GM21723 (cell line): ENCODE data around the gene RABGAP1.

Experiments
- ATAC-seq: cut with Tn5 transposase; IDR thresholded peaks from one replicate; pipeline ENCODE4 v1.9.1; 2021; ENCODE audit warnings: mild to moderate bottlenecking, moderate library complexity; ENCODE audit not compliant: unreplicated experiment

The RABGAP1 gene

GRCh38 chr9:122944960-122945888, 4.4 kb downstream of the RABGAP1 start:
- no peak for ATAC-seq

DNA sequence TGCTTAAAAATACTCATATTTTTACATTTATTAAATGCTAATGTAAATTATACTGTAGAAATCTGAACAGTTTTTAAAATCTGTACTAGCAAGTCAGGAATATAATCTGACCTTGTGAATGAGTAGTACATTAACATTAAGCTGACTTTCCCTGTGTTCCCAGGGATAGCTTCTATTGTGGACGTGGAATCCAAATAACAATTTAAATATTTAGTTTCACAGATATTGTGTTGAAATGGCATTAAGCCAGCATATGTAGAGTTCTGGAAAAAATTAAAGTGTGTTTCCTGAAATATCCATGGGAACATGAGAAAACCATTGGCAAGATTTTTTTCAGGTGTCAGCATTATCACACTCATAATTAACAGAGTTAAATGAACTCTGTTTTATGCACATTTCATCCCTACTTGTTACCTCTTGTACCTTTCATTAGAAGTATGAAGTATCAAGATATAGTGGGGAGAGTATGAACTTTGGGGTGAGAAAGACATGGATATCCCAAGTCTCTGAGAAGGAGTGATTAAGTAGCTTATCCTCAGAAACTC, 5.7 kb downstream of the RABGAP1 start:
- no peak for ATAC-seq

DNA sequence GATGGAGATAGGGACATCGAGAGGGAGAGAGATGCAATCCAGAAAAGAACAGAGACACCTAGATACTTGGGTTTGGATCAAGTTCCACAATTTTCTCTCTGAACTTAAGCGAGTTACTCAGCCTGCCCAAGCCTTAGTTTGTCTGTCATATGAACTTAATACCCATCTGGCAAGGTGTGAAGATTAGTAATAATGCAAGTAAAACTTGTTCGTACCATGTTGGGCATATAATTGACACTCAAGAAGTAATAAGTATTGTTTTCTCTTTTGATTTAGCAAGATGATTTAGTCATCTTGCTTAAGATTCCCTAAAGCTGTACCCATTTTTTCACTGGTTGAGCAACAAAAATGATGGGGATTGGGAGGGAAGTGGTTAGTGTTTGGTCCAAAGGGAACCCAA, 7.5 kb downstream of the RABGAP1 start:
- ATAC-seq: no peak

GRCh38 chr9:122949696-122950095, 8.9 kb downstream of the RABGAP1 start:
- no peak for ATAC-seq

DNA sequence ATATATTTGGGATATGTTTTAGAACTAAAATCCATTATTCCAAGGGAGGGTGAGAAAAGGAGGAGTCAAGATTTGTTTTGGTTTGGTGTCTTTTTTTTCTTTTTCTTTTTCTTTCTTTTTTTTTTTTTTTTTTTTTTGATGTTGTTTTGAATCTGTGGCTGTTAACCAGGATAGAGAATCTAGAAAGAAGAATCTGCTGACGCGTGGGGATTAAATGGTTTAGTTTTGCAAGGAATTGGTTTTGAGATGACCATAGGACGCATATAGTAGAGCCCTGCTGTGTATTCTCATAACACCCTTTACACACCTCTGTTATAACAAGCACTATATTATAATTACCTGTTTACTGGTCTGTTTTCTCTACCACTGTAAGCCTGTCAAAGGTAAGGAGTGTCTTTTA, 9.4 kb downstream of the RABGAP1 start:
- no peak for ATAC-seq

DNA sequence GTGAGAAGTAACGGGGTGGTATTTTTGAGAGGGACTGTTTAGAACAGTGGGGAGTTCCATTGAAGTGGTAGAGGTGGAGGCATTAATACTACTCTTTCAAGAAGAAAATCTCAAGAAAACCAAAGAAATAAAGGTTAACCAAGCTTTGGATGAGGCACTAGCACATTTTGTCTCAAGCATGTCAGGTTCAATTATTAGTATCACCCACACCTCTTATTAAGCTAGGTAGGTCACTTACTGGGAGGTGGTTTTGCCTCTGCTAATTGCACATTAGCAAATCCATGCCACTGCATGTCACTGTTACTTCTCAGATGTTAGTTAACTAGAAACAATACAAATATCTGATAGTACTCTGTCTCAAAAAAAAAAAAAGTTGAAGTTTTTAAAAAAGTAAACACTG, 10.2 kb downstream of the RABGAP1 start:
- no peak for ATAC-seq

DNA sequence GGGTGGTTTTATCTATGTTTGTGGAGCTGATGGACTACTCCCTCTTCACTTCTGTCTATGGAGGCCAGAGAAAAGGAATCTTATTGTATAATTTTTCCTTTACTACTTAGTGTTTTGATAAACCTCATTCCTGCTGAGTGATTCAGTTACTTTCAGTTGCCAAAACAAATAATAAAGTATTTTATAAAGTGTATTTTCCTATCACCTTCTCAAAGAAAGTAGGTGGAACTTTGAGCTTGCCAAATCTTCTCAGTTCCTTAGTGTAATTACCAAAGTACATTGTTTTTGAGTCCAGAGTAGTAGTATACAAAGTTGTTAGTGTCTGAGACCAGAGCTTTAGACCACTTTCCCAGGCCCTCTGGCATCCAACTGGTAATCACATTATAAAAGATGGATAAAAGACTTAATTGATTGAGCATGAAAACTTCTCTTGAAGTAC, 13.5 kb downstream of the RABGAP1 start:
- ATAC-seq: no peak

- ATAC-seq: no peak
Measured at GRCh38 chr9:122955961-122956360, 15.1 kb downstream of the RABGAP1 start.

GRCh38 chr9:122961139-122961538, 20.3 kb downstream of the RABGAP1 start:
- no peak for ATAC-seq

DNA sequence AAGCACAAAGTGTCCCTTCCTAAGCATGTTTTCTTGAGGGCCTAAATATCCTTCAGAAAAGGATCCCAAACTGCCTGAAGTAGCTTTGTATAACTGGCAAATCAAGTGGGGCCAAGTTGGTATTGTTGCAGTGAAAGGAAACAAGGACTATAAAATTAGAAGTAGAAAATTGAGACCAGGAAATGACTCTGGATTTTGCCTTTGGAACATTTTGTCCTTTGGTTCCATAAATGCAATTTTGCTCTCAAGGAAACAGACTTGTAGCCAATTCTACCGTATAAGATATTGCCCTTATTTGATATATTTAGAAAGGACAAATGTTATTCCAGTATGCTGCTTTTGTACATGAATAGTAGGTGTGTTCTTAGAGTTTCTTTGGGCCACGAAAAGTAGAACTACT, 34.4 kb downstream of the RABGAP1 start:
- ATAC-seq: no peak

- ATAC-seq: no peak
Measured at GRCh38 chr9:122978601-122979000, 37.8 kb downstream of the RABGAP1 start.

DNA sequence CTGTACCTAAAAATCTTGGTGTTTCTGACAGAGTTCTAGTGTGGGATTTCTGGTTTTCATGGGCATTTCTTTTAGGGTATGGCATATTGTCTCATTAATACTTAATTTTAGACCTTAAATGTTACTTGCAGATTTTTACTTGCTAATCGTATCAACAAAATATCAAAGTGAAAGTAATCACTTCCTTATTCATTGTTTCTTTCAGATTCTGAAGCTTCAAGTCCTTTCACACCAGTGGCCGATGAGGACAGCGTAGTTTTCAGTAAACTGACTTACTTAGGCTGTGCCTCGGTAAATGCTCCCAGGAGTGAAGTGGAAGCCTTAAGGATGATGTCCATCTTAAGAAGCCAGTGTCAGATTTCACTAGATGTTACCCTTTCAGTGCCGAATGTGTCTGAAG, 45.2 kb downstream of the RABGAP1 start:
- no peak for ATAC-seq

DNA sequence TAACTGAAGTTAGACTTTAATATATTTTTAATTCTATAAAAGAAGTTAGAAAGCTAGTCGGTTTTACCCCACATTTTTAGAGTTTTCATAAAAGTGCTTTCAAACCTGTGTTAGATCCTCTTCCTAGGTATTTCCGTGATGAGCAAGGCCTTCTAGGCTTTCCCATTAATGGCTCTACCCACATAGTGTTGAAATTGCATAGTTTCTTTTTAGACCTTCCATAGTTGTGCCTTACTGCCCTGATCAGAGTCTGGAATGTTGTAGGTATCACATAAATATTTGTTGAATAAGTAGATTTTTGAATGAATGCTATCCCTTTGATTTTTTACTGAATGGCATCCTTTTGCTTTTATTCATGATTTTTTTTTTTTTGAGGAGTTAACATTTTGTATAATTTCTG, 47.3 kb downstream of the RABGAP1 start:
- no peak for ATAC-seq

- peak; percentile 83 for ATAC-seq
Measured at GRCh38 chr9:122988920-122989621, 48.3 kb downstream of the RABGAP1 start.

DNA sequence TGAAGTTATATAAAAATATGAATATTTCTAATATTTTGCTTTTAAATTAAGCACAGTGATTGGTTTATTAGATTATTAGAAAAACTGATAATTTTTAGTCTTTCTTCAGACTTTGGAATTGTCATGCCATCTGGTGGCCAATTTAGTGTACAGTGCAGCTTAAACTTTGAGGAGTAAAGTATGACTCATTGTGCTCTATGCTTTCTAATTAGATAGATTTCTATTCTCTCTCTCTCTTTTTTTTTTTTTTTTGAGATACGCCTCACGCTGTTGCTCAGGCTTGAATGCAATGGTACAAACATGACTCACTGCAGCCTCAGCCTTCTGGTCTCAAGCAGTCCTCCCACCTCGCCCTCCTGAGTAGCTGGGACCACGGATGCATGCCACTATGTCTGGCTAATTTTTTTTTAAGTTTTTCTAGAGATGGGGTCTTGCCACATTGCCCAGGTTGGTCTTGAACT, 50.6 kb downstream of the RABGAP1 start:
- ATAC-seq: no peak

- no peak for ATAC-seq
Measured at GRCh38 chr9:122996586-122996985, 55.8 kb downstream of the RABGAP1 start.

DNA sequence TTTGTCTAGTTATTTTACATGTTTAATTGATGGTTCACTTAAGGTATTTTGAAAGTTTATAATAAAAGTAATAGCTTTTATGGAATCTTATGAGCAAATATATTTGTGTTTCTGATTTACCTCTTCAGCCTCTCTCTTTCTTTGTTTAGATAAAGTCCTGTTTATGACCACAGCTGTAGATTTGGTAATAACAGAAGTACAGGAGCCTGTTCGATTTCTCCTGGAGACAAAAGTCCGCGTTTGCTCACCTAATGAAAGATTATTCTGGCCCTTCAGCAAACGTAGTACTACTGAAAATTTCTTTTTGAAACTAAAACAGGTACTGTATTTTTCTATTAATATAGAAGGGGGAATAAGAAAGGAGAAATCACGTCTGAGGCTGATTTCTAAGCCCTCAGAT, 57.6 kb downstream of the RABGAP1 start:
- ATAC-seq: no peak

DNA sequence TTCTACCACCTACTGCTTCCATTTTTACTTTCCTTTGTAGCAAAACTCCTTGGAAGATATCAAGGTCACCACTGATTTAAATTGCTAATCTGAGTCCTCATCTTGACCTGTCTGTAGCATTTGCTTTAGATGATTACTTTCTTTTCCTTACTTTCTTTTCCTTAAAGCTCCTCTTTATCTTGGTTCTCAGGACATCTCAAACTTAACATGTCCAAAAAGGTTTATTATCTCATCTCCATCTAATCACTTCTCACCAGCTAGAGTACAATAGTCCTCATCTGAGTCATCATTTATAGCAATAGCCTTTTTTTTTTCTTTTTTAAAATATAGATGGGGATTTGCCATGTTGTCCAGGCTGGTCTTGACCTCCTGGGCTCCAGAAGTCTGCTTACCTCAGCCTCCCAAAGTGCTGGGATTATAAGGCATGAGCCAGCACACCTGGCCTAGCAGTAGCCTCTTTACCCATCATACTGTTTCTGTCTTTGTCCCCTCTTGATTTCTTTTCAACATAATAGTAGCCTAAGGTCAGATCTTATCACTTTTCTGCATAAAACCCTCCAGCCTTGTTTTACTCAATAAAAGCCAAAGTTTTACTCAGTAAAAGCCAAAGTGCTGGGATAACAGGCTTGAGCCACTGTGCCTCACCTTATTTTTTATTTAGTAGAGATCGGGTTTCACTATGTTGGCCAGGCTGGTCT, 59.7 kb downstream of the RABGAP1 start:
- no peak for ATAC-seq

DNA sequence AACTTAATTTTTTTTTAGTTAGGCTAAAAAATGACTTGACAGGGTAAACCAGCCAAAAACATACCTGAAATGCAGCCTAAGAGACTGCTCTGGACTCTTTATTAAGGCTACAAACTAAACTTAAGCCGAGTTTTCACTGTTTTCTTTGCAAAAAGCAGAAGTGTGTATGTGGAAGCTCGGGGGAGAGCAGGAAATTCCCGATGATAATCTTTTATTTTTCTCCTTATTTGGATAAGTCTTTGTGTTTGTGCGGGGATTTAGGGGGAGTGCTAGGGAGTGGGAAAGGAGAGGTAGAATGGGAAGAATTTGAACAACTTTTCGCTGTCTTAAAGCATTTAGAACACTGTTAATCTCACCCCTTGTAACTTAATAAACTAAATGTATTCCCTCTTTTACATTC, 61.9 kb downstream of the RABGAP1 start:
- ATAC-seq: no peak

DNA sequence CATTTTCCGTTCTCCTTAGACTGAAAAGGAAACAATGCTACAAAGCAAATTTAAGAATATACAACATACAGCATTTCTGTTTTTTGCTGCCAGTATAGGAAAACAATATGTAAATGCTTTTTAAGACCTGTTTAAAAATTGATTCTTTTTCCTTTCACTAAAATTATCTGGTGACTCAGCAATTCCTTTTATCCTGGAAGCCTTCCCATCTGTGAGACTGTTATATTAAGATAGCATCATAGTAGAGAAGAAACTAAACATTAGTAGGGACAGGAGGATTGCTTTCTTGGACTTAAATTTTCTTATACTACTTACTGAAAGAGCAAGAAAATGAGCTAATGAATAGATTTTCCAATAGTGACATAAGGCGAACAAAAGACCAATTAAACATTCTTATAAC, 62.6 kb downstream of the RABGAP1 start:
- no peak for ATAC-seq

GRCh38 chr9:123005964-123006363, 65.1 kb downstream of the RABGAP1 start:
- no peak for ATAC-seq
